GM10266 (cell line): ENCODE data around the gene UGT1A1.

ENCODE experiments used
- DNase-seq: peaks from one replicate; pipeline ENCODE4 v3.0.0; 2012; ENCODE audit errors: extremely low spot score
- CTCF ChIP-seq: IDR thresholded peaks from 2 replicates; pipeline ENCODE4 v1.5.1; 2012; ENCODE audit warnings: mild to moderate bottlenecking, low read depth; ENCODE audit not compliant: control insufficient read depth, insufficient read depth; ENCODE audit errors: missing control alignments

UGT1A1 gene

GRCh38 chr2:233764761-233765160, 4.7 kb downstream of the UGT1A1 start:
- DNase-seq = no peak
- TF ChIP-seq CTCF = no peak

- no peak for TF ChIP-seq CTCF
- DNase-seq = no peak
These were observed 6.3 kb downstream of the UGT1A1 start for GRCh38 chr2:233766416-233766815.

GRCh38 chr2:233768076-233768475, 8.0 kb downstream of the UGT1A1 start:
- TF ChIP-seq CTCF = no peak
- DNase-seq = no peak

- no peak for TF ChIP-seq CTCF
- no peak for DNase-seq
These were observed 9.2 kb downstream of the UGT1A1 start for GRCh38 chr2:233769260-233769659.

- TF ChIP-seq CTCF = no peak
- no peak for DNase-seq
These were observed 12.1 kb downstream of the UGT1A1 start for GRCh38 chr2:233772153-233772552.

- TF ChIP-seq CTCF = no peak
- no peak for DNase-seq
These were observed 12.5 kb downstream of the UGT1A1 start for GRCh38 chr2:233772583-233772982.

GRCh38 chr2:233773854-233774253, 13.8 kb downstream of the UGT1A1 start:
- no peak for TF ChIP-seq CTCF

More at GRCh38 chr2:233773854-233774253, 13.8 kb downstream of the UGT1A1 start:
- DNase-seq = no peak
